GM12872 (cell line): ENCODE data around the gene GNRHR.
A peak's percentile ranks its signal among the peaks of the same experiment; 100 is the strongest.

Experiments
- CTCF ChIP-seq: IDR thresholded peaks from 3 replicates; pipeline ENCODE4 v1.5.1; 2011; ENCODE audit warnings: low read depth, mild to moderate bottlenecking, low read length, moderate library complexity; ENCODE audit not compliant: insufficient read depth

The GNRHR gene

GRCh38 chr4:67746797-67747495, 7.2 kb downstream of the GNRHR start:
- peak; percentile 42 for TF ChIP-seq CTCF

DNA sequence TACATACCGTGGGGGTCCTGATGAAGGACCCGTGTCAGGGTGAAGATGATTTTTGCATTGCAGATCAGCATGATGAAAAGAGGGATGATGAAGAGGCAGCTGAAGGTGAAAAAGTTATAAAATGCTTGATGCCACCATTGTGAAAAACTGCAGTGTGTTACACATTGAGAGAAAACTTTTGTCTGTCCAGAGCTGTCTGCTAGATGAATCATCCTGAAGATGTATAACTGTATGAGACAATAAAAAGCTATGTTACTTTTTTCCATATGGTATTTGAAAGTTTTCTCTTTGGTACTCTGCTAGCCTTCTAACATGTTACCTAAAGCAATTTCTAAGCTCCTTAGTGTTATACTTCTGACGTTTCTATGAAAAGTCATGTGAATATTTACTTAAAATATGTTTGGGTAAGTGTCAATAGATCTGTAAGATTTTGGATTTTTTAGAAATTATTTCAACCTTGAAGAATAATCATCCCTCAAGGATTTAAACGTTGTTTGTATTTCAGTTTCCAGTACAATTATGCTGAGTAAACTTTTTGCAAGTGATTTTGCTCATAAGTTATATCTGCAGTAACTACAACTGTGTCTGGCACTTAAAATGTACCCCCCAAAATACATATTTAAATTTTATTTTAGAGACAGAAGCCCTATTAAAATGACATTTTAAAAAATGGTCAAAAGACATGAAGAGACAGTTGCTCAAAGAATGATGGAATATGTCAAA, 9.5 kb downstream of the GNRHR start:
- no peak for TF ChIP-seq CTCF

GRCh38 chr4:67743194-67743593, 11.0 kb downstream of the GNRHR start:
- no peak for TF ChIP-seq CTCF

- no peak for TF ChIP-seq CTCF
Measured at GRCh38 chr4:67736262-67736661, 17.9 kb downstream of the GNRHR start.

DNA sequence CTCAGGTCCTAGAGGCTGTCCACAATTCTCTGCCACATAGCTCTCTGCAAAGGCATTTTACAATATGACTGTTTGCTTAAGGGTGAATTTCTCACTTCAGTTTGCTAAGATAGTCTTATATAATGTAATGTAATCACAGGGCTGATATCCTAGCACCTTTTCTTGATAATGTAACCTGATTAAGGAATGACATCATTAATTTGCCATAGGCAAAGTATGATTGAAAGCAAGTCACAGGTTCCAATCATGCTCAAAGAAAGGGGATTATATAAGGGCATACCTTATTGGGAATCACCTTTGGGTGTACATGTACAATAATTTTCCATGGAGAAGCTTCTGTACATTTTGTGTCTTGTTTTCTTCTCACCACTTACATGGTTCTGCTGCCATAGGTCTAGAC, 18.9 kb downstream of the GNRHR start:
- TF ChIP-seq CTCF, result no peak

DNA sequence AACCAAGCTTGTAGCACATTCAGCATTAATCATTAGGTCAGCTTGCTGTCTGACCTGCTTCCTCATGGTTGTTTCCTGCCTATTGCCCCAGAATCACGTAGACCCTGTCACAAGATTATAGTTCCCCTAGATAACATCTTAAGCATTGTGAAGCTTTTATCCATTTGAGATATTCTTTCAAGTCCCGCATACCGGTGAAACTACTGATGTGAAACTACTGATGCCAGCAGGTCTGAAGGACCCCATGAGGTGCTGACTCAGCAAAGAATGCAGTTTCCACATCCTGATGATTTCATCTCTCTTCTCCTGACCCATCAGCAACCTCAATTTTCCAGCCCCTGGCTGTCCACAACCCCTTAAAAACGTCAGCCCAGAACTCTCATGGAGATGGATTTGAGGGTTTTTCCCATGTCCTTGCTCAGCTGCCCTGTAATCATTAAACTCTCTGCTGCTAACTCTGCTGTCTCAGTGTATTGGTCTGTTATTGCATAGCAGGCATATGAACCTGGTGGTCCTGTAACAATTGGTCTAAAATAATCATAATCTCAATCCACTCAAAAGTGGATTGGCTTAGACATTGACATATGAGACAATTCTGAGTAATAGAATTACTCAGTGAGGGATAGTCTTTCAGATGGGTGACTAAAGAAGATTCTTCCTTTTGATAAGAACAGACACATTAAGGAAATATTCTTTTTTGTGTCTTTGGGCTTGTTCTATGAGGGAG, 26.9 kb downstream of the GNRHR start:
- no peak for TF ChIP-seq CTCF

DNA sequence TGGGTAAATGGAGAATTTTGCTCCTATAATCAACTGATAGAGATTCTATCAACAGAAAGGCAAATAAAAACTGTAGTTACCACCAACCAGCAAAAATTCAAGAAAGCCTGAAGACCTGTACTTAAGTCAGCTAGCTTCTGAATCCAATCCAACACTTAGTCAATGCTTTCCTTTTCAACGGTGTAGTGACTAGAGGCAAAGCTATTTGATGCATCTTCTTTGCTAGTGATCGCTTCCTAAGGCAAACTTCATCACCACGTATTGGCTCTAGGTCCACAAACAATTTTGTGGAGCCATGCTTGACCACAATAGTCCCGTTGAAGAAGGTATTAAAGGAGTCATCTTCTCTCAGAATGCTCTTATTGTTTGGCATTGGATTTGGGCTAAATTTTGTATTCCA, 28.2 kb downstream of the GNRHR start:
- no peak for TF ChIP-seq CTCF
